ENCODE results near the gene GLIS1. TPM values are rescaled to one million over a fixed set of nuclear protein-coding genes. Genes with fewer than 3 reads are reported as not detected.

Gene GLIS1
- total RNA-seq, 1 donor from 2014 or later, result 17.4 TPM

DNA sequence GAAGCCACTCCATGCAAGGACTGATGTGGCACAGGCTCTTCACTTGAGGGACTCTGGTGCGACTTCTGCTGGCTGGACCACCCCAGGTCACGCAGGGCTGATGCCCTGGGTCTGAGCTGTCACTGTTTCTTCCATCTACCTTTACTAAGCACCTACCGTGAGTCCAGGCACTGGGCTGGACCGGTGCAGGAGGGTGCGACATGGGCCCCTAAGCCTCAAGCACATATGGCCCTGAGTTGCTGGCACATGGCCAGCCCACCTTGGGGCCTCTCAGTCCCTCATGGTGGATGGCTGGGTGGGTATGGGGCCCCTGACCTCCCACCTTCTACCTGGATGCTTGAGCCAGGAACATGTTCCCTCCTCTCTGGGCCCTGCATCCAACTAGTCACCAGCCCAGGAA is 203.7 kb downstream of the GLIS1 start:
- no peaks in the 10 kb centered on the region for H3K9me3 Mint-ChIP-seq (ENCODE audit: low read depth)
- no peak overlapping the region for H3K27ac Mint-ChIP-seq (ENCODE audit: unreplicated experiment)
- no peak overlapping the region for H3K4me3 Mint-ChIP-seq (ENCODE audit: unreplicated experiment)
- peaks cover 23% of the 10 kb centered on the region for H3K36me3 Mint-ChIP-seq (ENCODE audit: low read depth)
- TF ChIP-seq, protein P1, sequence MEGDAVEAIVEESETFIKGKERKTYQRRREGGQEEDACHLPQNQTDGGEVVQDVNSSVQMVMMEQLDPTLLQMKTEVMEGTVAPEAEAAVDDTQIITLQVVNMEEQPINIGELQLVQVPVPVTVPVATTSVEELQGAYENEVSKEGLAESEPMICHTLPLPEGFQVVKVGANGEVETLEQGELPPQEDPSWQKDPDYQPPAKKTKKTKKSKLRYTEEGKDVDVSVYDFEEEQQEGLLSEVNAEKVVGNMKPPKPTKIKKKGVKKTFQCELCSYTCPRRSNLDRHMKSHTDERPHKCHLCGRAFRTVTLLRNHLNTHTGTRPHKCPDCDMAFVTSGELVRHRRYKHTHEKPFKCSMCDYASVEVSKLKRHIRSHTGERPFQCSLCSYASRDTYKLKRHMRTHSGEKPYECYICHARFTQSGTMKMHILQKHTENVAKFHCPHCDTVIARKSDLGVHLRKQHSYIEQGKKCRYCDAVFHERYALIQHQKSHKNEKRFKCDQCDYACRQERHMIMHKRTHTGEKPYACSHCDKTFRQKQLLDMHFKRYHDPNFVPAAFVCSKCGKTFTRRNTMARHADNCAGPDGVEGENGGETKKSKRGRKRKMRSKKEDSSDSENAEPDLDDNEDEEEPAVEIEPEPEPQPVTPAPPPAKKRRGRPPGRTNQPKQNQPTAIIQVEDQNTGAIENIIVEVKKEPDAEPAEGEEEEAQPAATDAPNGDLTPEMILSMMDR (IDR thresholded peaks at IDR 0.05), result no peak
- DNase-seq (ENCODE audit: low spot score), result no peak
- H3K27me3 Mint-ChIP-seq (ENCODE audit: low read depth), result no peaks in the 10 kb centered on the region
- H3K4me1 Mint-ChIP-seq (ENCODE audit: low read depth), result peaks cover 24% of the 10 kb centered on the region

DNA sequence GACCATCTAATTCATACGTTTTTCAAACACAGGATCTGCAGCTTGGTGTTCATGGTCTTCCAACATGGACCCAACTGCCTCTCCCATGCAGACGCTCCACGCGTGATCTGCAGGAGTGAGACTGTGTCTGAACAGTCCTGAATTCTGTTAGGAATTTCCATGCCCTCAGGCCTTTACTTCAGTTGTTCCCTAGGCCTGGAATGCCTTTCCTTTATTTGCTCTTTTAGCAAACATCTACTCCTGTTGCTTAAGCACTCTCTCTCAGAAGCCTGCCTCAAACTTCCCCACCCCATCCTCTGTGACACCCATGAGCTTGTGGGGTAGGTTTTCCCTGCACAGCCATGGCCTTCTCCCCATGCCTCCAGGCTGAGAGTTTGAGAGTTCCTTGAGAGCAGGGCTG is 206.1 kb downstream of the GLIS1 start:
- TF ChIP-seq, protein P1 (IDR thresholded peaks at IDR 0.05), result no peak
- no peak overlapping the region for H3K4me3 Mint-ChIP-seq (ENCODE audit: unreplicated experiment)
- H3K27me3 Mint-ChIP-seq (ENCODE audit: low read depth), result no peaks in the 10 kb centered on the region
- no peaks in the 10 kb centered on the region for H3K9me3 Mint-ChIP-seq (ENCODE audit: low read depth)
- H3K36me3 Mint-ChIP-seq (ENCODE audit: low read depth), result peaks cover 18% of the 10 kb centered on the region
- H3K4me1 Mint-ChIP-seq (ENCODE audit: low read depth), result peaks cover 15% of the 10 kb centered on the region
- no peak for DNase-seq (ENCODE audit: low spot score)
- no peak overlapping the region for H3K27ac Mint-ChIP-seq (ENCODE audit: unreplicated experiment)

DNA sequence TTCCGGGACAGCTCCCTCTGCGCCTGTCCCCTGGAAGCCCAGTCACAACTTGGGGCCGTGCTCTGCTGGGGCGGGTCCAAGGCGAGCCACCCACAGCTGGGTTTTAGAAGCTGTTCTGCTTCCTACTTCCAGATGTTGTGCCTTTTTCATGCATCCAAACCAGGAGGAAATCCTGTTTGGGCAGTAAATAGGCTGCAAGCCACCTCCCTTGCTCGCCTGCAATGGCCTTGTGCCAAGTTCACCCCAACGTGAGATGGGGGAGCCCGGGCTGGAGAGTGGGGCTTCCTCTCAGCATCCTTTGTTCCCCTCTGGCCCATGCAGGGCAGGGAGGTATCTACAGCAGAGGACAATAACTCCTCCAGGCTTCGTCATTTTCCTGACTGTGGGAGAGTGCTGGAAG is 206.6 kb downstream of the GLIS1 start:
- TF ChIP-seq, protein P1 (IDR thresholded peaks at IDR 0.05), result no peak
- peaks cover 18% of the 10 kb centered on the region for H3K36me3 Mint-ChIP-seq (ENCODE audit: low read depth)
- DNase-seq (ENCODE audit: low spot score), result no peak
- H3K27ac Mint-ChIP-seq (ENCODE audit: unreplicated experiment), result no peak overlapping the region
- no peaks in the 10 kb centered on the region for H3K9me3 Mint-ChIP-seq (ENCODE audit: low read depth)
- H3K4me1 Mint-ChIP-seq (ENCODE audit: low read depth), result peaks cover 15% of the 10 kb centered on the region
- H3K4me3 Mint-ChIP-seq (ENCODE audit: unreplicated experiment), result no peak overlapping the region
- H3K27me3 Mint-ChIP-seq (ENCODE audit: low read depth), result no peaks in the 10 kb centered on the region

DNA sequence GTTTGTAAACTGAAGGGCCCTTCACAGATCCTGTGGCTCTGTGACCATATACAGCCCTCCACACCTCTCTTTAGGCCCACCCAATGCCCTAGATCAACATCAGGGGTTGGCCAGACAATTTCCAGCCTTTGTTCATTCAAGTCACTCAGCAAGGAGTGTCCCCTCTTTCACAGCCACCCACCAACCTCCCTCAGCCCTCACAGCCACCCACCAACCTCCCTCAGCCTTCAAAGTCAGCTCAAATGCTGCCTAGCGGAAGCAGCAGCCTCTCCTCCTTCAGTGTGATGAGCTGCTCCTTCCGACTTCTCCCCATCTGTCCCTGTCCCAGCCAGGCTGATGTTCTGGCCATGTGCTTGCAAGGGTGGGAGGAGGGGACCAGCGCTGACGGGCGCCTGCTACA is 208.4 kb downstream of the GLIS1 start:
- Mint-ChIP-seq H3K27ac (ENCODE audit: unreplicated experiment) (no peak overlapping the region), H3K36me3 (ENCODE audit: low read depth) (peaks cover 13% of the 10 kb centered on the region), H3K4me3 (ENCODE audit: unreplicated experiment) (no peak overlapping the region), H3K9me3 (ENCODE audit: low read depth) (no peaks in the 10 kb centered on the region), H3K4me1 (ENCODE audit: low read depth) (peaks cover 31% of the 10 kb centered on the region), H3K27me3 (ENCODE audit: low read depth) (no peaks in the 10 kb centered on the region)
- TF ChIP-seq, protein P1 (IDR thresholded peaks at IDR 0.05), result no peak
- no peak for DNase-seq (ENCODE audit: low spot score)

DNA sequence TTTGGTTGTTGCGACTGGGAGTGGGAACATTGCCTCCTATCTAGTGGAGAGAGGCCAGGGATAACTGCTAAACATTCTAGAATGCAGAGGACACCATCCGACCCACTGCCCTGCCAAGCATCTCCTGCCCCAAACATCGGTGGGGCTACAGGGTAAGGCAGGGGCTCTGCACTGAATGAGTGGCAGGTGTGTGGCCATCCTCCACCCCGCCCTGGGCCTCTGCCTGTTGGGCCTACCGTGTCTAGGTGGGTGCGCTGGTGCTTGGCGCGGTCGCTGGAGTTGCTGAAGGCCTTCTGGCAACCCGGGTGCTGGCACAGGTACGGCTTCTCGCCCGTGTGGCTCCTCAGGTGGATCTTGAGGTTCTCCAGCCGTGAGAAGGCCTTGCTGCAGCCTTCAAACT is 209.4 kb downstream of the GLIS1 start:
- Mint-ChIP-seq H3K36me3 (ENCODE audit: low read depth) (peaks cover 11% of the 10 kb centered on the region), H3K4me1 (ENCODE audit: low read depth) (peaks cover 32% of the 10 kb centered on the region)

More for the DNA sequence above, 209.4 kb downstream of the GLIS1 start:
- Mint-ChIP-seq H3K4me3 (ENCODE audit: unreplicated experiment) (no peak overlapping the region), H3K27me3 (ENCODE audit: low read depth) (no peaks in the 10 kb centered on the region), H3K27ac (ENCODE audit: unreplicated experiment) (no peak overlapping the region), H3K9me3 (ENCODE audit: low read depth) (no peaks in the 10 kb centered on the region)
- TF ChIP-seq, protein P1 (IDR thresholded peaks at IDR 0.05), result no peak
- DNase-seq (ENCODE audit: low spot score), result no peak
